ENCODE data around the gene CDH12.

The CDH12 gene

GRCh38 chr5:21931116-21931515 is 922.0 kb downstream of the CDH12 start:
- H3K9me3 Mint-ChIP-seq: peaks cover 18% of the 10 kb centered on the region
- no peaks in the 10 kb centered on the region for H3K36me3 Mint-ChIP-seq (ENCODE audit: low read depth)
- no peak overlapping the region for H3K27ac Mint-ChIP-seq
- no peak overlapping the region for H3K4me3 Mint-ChIP-seq
- no peaks in the 10 kb centered on the region for H3K27me3 Mint-ChIP-seq (ENCODE audit: low read depth)
- H3K4me1 Mint-ChIP-seq (ENCODE audit: low read depth): no peaks in the 10 kb centered on the region

DNA sequence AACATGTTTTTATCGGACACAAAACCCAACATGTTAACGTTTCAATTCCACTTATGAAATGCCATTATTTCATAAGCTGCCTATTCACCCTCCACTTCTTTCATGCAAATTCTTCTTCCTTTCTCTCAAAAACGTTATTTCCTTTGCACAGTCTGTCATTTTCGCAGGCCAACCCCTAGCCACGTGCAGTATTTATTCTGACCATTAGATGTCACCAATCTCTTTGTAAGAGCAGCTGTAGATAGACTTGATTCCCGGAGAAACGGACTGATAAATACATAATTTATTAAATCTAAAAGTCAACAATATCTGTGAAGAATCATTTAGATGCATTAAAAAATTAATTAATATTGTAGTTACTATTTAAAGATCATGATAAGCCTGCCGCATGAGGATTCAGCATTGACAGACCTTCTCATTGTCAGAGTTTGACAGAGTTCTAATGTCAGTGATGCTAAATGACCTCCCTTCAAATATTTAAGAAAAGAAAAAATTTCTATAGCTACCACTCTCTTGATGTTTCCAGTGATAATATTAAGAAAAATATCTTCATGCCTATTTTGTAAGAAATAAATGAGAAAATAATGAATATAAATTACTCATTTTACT is 933.6 kb downstream of the CDH12 start:
- Mint-ChIP-seq H3K4me3 (no peak overlapping the region), H3K4me1 (ENCODE audit: low read depth) (no peaks in the 10 kb centered on the region), H3K27ac (no peak overlapping the region), H3K9me3 (no peaks in the 10 kb centered on the region), H3K36me3 (ENCODE audit: low read depth) (no peaks in the 10 kb centered on the region), H3K27me3 (ENCODE audit: low read depth) (no peaks in the 10 kb centered on the region)

- Mint-ChIP-seq H3K4me3 (no peak overlapping the region), H3K27ac (no peak overlapping the region), H3K27me3 (ENCODE audit: low read depth) (no peaks in the 10 kb centered on the region), H3K4me1 (ENCODE audit: low read depth) (no peaks in the 10 kb centered on the region), H3K36me3 (ENCODE audit: low read depth) (no peaks in the 10 kb centered on the region), H3K9me3 (no peaks in the 10 kb centered on the region)
Observed at GRCh38 chr5:21918451-21918850, 934.7 kb downstream of the CDH12 start.

DNA sequence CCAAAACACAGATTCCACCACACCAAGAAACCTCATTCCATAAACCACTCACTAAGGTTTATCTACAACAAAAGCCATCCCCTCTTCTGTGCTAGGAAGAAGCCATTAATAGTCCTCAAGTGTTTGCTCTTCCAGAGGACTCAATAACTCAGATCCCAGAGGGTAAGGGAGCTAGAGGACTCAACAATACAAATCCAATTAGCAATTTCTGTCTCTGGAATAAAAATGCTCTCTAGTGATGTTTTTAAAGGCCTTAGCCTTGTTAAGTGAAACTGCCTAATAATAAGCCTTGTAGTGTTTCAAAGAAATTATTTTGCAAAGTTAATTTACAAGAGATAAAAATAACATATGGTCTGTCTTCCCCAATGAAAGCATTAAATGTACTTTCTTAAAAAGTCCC is 942.4 kb downstream of the CDH12 start:
- Mint-ChIP-seq H3K27ac (no peak overlapping the region), H3K36me3 (ENCODE audit: low read depth) (no peaks in the 10 kb centered on the region), H3K27me3 (ENCODE audit: low read depth) (no peaks in the 10 kb centered on the region), H3K9me3 (peaks cover 4% of the 10 kb centered on the region), H3K4me3 (no peak overlapping the region), H3K4me1 (ENCODE audit: low read depth) (no peaks in the 10 kb centered on the region)

DNA sequence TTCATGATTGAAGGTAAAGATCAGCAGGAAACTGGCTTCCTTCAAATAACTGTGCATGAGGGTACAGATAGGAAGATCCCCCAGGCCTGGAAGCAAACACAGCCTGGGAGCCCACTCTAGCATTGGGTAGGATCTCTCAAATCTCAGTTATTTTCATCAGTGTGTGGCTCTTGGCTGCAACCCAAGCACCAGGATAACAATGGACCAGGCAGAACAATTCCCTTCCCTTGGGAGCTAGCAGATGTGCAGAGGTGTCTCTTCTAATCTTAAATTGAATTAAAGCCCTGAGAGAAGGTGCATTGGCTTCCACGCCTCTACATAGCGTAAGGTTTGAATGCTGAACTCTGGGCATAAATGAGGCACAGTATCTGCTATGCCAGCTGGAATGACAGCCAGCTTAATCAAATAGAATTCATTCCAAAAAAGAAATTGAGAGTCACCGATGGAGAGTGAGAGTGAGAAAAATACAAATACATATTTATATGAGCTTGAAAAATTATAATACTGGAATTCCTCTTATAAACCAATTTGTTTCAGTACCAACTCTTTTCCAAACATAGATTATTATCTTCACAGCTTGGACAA is 957.3 kb downstream of the CDH12 start:
- Mint-ChIP-seq H3K4me1 (ENCODE audit: low read depth) (no peaks in the 10 kb centered on the region), H3K36me3 (ENCODE audit: low read depth) (no peaks in the 10 kb centered on the region), H3K4me3 (no peak overlapping the region), H3K27ac (no peak overlapping the region), H3K9me3 (peaks cover 6% of the 10 kb centered on the region), H3K27me3 (ENCODE audit: low read depth) (no peaks in the 10 kb centered on the region)

GRCh38 chr5:21893161-21893560 is 960.0 kb downstream of the CDH12 start:
- Mint-ChIP-seq H3K27me3 (ENCODE audit: low read depth) (no peaks in the 10 kb centered on the region), H3K4me1 (ENCODE audit: low read depth) (no peaks in the 10 kb centered on the region), H3K9me3 (peaks cover 3% of the 10 kb centered on the region), H3K36me3 (ENCODE audit: low read depth) (no peaks in the 10 kb centered on the region), H3K27ac (no peak overlapping the region), H3K4me3 (no peak overlapping the region)

DNA sequence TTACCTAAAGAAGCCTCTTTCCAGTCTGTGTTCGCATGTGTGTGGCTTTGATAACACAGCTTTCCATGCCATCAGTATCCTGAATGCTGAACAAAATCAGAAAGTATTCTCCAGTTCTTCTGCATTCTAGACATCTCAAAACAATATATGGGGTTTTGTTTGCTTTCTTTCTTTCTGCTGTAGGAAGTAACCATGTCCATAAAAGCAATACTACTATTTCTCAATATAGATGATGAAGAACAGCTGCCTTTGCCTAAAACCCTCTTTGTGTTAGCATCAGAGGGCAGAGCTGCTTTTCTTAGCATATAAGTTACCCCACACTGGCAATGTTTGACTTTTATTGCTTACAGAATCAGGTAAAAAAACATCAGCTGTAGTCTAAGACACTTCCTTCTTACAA is 963.6 kb downstream of the CDH12 start:
- Mint-ChIP-seq H3K27ac (no peak overlapping the region), H3K4me3 (no peak overlapping the region), H3K36me3 (ENCODE audit: low read depth) (no peaks in the 10 kb centered on the region), H3K27me3 (ENCODE audit: low read depth) (no peaks in the 10 kb centered on the region), H3K4me1 (ENCODE audit: low read depth) (no peaks in the 10 kb centered on the region), H3K9me3 (no peaks in the 10 kb centered on the region)

DNA sequence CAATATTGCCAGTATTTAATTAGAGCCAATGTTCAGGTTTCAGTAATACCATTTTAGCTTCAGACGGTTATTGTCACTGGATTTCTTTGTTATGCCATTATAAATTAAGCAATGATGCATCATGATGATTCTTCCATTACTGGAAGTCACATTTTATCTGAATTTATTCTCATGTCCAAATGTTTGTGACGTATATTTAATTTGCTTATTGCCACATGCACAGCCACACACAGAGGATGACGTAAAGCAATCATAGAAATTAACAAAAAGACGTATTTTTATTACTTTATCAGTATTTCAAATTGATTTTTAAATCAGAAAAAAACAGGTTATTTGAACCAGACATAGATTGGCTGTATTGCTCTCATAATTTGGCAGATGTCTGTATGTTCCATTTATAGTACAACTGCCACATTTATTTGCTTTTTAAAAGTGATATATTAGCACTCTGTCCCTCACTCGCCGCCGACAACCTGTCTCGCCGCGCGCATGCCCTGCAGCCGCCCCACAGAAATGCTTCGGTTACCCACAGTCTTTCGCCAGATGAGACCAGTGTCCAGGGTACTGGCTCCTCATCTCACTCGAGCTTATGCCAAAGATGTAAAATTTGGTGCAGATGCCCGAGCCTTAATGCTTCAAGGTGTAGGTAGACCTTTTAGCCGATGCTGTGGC is 970.9 kb downstream of the CDH12 start:
- no peaks in the 10 kb centered on the region for H3K27me3 Mint-ChIP-seq (ENCODE audit: low read depth)
- peaks cover 9% of the 10 kb centered on the region for H3K9me3 Mint-ChIP-seq
- H3K36me3 Mint-ChIP-seq (ENCODE audit: low read depth): no peaks in the 10 kb centered on the region
- H3K27ac Mint-ChIP-seq: no peak overlapping the region
- no peaks in the 10 kb centered on the region for H3K4me1 Mint-ChIP-seq (ENCODE audit: low read depth)
- no peak overlapping the region for H3K4me3 Mint-ChIP-seq

DNA sequence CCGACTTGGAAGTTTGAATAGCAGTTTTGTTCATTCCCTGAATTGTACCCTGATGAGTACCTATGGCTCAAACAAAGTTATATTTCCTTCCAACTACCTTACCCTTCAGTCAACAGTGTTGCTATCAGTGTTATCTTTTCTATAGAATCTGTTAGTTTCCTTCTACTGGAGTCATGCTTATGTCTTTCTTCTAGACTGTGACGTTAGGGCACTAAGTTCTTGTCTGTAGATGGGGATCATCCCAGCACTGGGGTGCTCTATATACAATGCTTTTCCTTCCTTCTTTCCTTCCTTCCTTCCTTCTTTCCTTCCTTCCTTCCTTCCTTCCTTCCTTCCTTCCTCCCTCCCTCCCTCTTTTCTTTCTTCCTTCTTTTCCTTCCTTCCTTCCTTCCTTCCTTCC is 973.0 kb downstream of the CDH12 start:
- H3K36me3 Mint-ChIP-seq (ENCODE audit: low read depth): no peaks in the 10 kb centered on the region
- H3K4me1 Mint-ChIP-seq (ENCODE audit: low read depth): no peaks in the 10 kb centered on the region
- no peak overlapping the region for H3K27ac Mint-ChIP-seq
- peaks cover 14% of the 10 kb centered on the region for H3K9me3 Mint-ChIP-seq
- H3K4me3 Mint-ChIP-seq: no peak overlapping the region
- no peaks in the 10 kb centered on the region for H3K27me3 Mint-ChIP-seq (ENCODE audit: low read depth)

DNA sequence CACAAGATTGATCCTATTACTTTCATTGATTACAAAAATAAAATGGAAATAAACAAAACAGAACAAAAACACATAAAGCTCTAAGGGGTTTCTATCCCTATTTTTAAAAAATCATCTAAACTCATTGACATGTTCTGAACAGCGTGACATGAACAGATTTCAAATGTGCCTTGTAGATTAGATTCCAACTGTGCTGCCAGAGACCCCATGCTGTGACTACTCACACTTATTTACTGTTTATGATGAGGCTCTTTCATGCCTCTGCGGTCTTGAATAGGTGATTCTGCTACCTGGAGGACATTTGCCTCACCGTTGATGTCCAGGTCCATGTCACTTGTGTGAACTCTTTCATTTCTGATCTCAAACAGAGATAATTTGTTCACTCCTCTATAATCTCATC is 990.2 kb downstream of the CDH12 start:
- Mint-ChIP-seq H3K4me3 (no peak overlapping the region), H3K4me1 (ENCODE audit: low read depth) (no peaks in the 10 kb centered on the region), H3K36me3 (ENCODE audit: low read depth) (no peaks in the 10 kb centered on the region), H3K27ac (no peak overlapping the region), H3K27me3 (ENCODE audit: low read depth) (no peaks in the 10 kb centered on the region), H3K9me3 (peaks cover 6% of the 10 kb centered on the region)

DNA sequence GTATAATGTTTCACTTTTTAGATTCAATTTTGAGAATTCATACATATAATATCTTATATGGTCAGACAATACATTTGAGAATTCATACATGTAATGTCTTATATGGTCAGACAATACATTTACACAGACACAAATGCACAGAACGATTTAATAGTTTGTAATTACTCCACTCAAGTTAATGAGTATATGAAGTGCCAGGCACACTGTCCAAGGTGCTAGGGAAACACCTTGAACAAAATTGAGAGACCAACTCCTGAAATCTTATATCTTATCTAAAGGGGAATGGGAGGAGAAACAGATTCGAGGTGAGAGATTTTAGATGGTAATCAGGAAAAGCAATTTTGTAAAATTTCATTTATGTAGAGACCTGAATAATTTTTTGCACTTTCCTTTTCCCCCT is 994.7 kb downstream of the CDH12 start:
- no peaks in the 10 kb centered on the region for H3K4me1 Mint-ChIP-seq (ENCODE audit: low read depth)
- H3K36me3 Mint-ChIP-seq (ENCODE audit: low read depth): no peaks in the 10 kb centered on the region
- H3K4me3 Mint-ChIP-seq: no peak overlapping the region
- H3K27me3 Mint-ChIP-seq (ENCODE audit: low read depth): no peaks in the 10 kb centered on the region
- H3K9me3 Mint-ChIP-seq: no peaks in the 10 kb centered on the region
- H3K27ac Mint-ChIP-seq: no peak overlapping the region

DNA sequence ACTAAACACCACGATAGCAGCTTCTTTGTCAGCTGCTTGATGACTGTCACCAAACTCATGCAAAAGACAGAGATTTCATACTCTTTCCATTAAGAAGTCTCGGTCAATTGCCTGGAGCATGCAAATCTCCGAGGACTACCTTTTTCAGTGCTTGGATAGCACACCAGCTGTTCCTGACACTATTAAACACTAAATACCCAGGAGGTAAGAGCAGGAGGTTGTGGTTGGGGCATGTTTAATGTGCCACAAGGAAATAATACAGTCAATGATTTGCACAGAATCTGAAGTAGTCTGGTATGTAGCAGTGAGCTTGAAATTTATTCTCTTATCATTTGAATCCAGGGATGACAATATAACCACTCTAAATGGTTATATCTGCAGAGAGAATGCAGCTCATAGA is 996.2 kb downstream of the CDH12 start:
- no peaks in the 10 kb centered on the region for H3K36me3 Mint-ChIP-seq (ENCODE audit: low read depth)
- H3K9me3 Mint-ChIP-seq: no peaks in the 10 kb centered on the region
- H3K27me3 Mint-ChIP-seq (ENCODE audit: low read depth): no peaks in the 10 kb centered on the region
- H3K4me1 Mint-ChIP-seq (ENCODE audit: low read depth): no peaks in the 10 kb centered on the region
- no peak overlapping the region for H3K4me3 Mint-ChIP-seq
- H3K27ac Mint-ChIP-seq: no peak overlapping the region

DNA sequence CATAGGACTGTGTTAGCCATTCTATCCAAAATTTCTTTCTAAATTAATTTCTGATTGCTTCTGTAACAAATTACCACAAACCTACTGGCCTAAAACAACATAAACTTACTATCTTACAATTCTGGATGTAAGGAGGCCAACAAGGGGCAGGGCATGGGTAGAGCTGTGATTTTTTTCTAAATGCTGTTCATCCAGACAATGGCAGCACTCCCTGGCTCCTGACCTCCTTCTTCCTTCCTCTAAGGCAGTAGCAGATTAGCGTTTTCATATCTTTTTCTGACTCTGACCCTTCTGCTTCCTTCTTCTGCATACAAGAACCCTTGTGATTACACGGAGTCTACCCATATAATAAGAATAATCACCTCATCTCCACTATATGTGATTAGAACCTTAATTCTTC is 1005.8 kb downstream of the CDH12 start:
- Mint-ChIP-seq H3K4me3 (no peak overlapping the region), H3K4me1 (ENCODE audit: low read depth) (no peaks in the 10 kb centered on the region), H3K27ac (no peak overlapping the region), H3K27me3 (ENCODE audit: low read depth) (no peaks in the 10 kb centered on the region), H3K36me3 (ENCODE audit: low read depth) (no peaks in the 10 kb centered on the region), H3K9me3 (no peaks in the 10 kb centered on the region)

- H3K4me1 Mint-ChIP-seq (ENCODE audit: low read depth): no peaks in the 10 kb centered on the region
- no peak overlapping the region for H3K27ac Mint-ChIP-seq
- H3K36me3 Mint-ChIP-seq (ENCODE audit: low read depth): no peaks in the 10 kb centered on the region
- H3K27me3 Mint-ChIP-seq (ENCODE audit: low read depth): no peaks in the 10 kb centered on the region
- H3K9me3 Mint-ChIP-seq: peaks cover 3% of the 10 kb centered on the region
- no peak overlapping the region for H3K4me3 Mint-ChIP-seq
Observed at GRCh38 chr5:21844960-21845359, 1008.2 kb downstream of the CDH12 start.

- Mint-ChIP-seq H3K9me3 (peaks cover 6% of the 10 kb centered on the region), H3K27me3 (ENCODE audit: low read depth) (no peaks in the 10 kb centered on the region), H3K4me1 (ENCODE audit: low read depth) (no peaks in the 10 kb centered on the region), H3K36me3 (ENCODE audit: low read depth) (no peaks in the 10 kb centered on the region), H3K27ac (no peak overlapping the region), H3K4me3 (no peak overlapping the region)
Observed at GRCh38 chr5:21834863-21835262, 1018.3 kb downstream of the CDH12 start.

Data from T-helper 1 cell treated with Interleukin-12 subunit alpha and Interleukin-12 subunit beta and Interleukin-4 antibody, amounts not matched to agents 30 μg/mL and 1 μg/mL, for 36 hours (primary cell).